ENCODE data around the gene KRTAP12-2. TPM values are rescaled to one million over a fixed set of nuclear protein-coding genes. Genes with fewer than 3 reads are reported as not detected.
"Not testable (repeated sequence)": the region's sequence is repeated elsewhere in the genome, so short reads cannot be mapped to it uniquely, and the experiment has no call there.

KRTAP12-2 gene
- total RNA-seq, 6 donors from 2014 or later: not detected

- no peak overlapping the region for H3K27ac ChIP-seq
- 62 to 74% methylated on average over 18 to 25 of the region's 25 CpGs for WGBS, 2 donors
- H3K9me3 ChIP-seq: no peaks in the 10 kb centered on the region
- DNase-seq: peak in 1 of 2 donors; percentile 53
- H3K27me3 ChIP-seq: no peaks in the 10 kb centered on the region
- H3K36me3 ChIP-seq: no peaks in the 10 kb centered on the region
- H3K4me1 ChIP-seq: no peaks in the 10 kb centered on the region
- H3K4me3 ChIP-seq: no peak overlapping the region
- TF ChIP-seq CTCF (IDR thresholded peaks at IDR 0.05) (no peak), EP300 (IDR thresholded peaks at IDR 0.05) (no peak), POLR2A (IDR thresholded peaks at IDR 0.05) (no peak), POLR2AphosphoS5 (IDR thresholded peaks at IDR 0.05) (no peak)
- no peak for ATAC-seq (ENCODE audit: low FRiP score in 2 of 2)
Observed at GRCh38 chr21:44686843-44687561, 20.3 kb upstream of the KRTAP12-2 start.

- no peak for ATAC-seq (ENCODE audit: low FRiP score in 2 of 2)
- TF ChIP-seq EP300 (IDR thresholded peaks at IDR 0.05) (no peak), POLR2AphosphoS5 (IDR thresholded peaks at IDR 0.05) (no peak), POLR2A (IDR thresholded peaks at IDR 0.05) (no peak), CTCF (IDR thresholded peaks at IDR 0.05) (no peak)
- H3K4me3 ChIP-seq: no peak overlapping the region
- H3K27me3 ChIP-seq: no peaks in the 10 kb centered on the region
- 44 to 50% methylated on average over 4 to 11 of the region's 14 CpGs for WGBS, 2 donors
- peak in 1 of 2 donors; percentile 74 for DNase-seq
- no peaks in the 10 kb centered on the region for H3K9me3 ChIP-seq
- H3K27ac ChIP-seq: no peak overlapping the region
- no peaks in the 10 kb centered on the region for H3K36me3 ChIP-seq
- no peaks in the 10 kb centered on the region for H3K4me1 ChIP-seq
Observed at GRCh38 chr21:44686000-44686781, 19.5 kb upstream of the KRTAP12-2 start.

- not testable (repeated sequence) for H3K9me3 ChIP-seq, H3K4me1 ChIP-seq, H3K27ac ChIP-seq, H3K27me3 ChIP-seq, H3K4me3 ChIP-seq, H3K36me3 ChIP-seq, DNase-seq
- peak in 1 of 2 donors; percentile 15 for ATAC-seq (ENCODE audit: low FRiP score in 2 of 2)
- 67 to 92% methylated on average over 6 of the region's 6 CpGs for WGBS, 2 donors
Observed at GRCh38 chr21:44685050-44685449, 18.3 kb upstream of the KRTAP12-2 start.

- Histone ChIP-seq H3K4me1 (no peaks in the 10 kb centered on the region), H3K4me3 (no peak overlapping the region), H3K36me3 (no peaks in the 10 kb centered on the region), H3K27me3 (no peaks in the 10 kb centered on the region), H3K9me3 (no peaks in the 10 kb centered on the region), H3K27ac (no peak overlapping the region)
- DNase-seq (no peak), ATAC-seq (ENCODE audit: low FRiP score in 2 of 2) (no peak)
- WGBS, 2 donors: 67 to 76% methylated on average over 6 of the region's 6 CpGs
- no peak for TF ChIP-seq EP300 (IDR thresholded peaks at IDR 0.05)
- TF ChIP-seq CTCF (IDR thresholded peaks at IDR 0.05): no peak
- TF ChIP-seq POLR2A (IDR thresholded peaks at IDR 0.05): no peak
- no peak for TF ChIP-seq POLR2AphosphoS5 (IDR thresholded peaks at IDR 0.05)
Observed at GRCh38 chr21:44684483-44684882, 17.8 kb upstream of the KRTAP12-2 start.

- Histone ChIP-seq H3K27ac (no peak overlapping the region), H3K27me3 (no peaks in the 10 kb centered on the region), H3K4me3 (no peak overlapping the region), H3K36me3 (no peaks in the 10 kb centered on the region), H3K4me1 (no peaks in the 10 kb centered on the region), H3K9me3 (no peaks in the 10 kb centered on the region)
- TF ChIP-seq CTCF (IDR thresholded peaks at IDR 0.05) (no peak), POLR2A (IDR thresholded peaks at IDR 0.05) (no peak), EP300 (IDR thresholded peaks at IDR 0.05) (no peak), POLR2AphosphoS5 (IDR thresholded peaks at IDR 0.05) (no peak)
- DNase-seq (no peak), ATAC-seq (ENCODE audit: low FRiP score in 2 of 2) (no peak)
- whole genome bisulfite sequencing, 2 donors: 72 to 76% methylated on average over 7 of the region's 7 CpGs
Observed at GRCh38 chr21:44684077-44684476, 17.4 kb upstream of the KRTAP12-2 start.
